Activated CD4-positive, alpha-beta memory T cell treated with anti-CD3 and anti-CD28 coated beads, Interleukin-2, amount 10 ng/mL, durations not matched to agents 7 days and 5 days (primary cell): ENCODE measurements around the gene SAPCD1. TPM values are rescaled to one million over a fixed set of nuclear protein-coding genes. Genes with fewer than 3 reads are reported as not detected.

Experiments
- CTCF ChIA-PET: fragments of 350-600 bp; sonication (Branson Sonifier 250); formaldehyde crosslinking; loops from one replicate; lab custom pipeline; 2021; ENCODE audit warnings: antibody characterized with exemption, inconsistent platforms; lab: Charles Lee
- POLR2A ChIA-PET: fragments of 350-600 bp; sonication (Branson Sonifier 250); formaldehyde crosslinking; loops from one replicate; lab custom pipeline; 2021; ENCODE audit warnings: antibody characterized with exemption; lab: Charles Lee
- DNase-seq: peaks from one replicate; pipeline ENCODE4 v3.0.0-alpha.2; 2020
- H3K27ac Mint-ChIP-seq: one replicate; pipeline ENCODE4 v1.8.0; 2021; ENCODE audit warnings: mild to moderate bottlenecking, mixed read lengths
- H3K27me3 Mint-ChIP-seq: one replicate; pipeline ENCODE4 v1.8.0; 2021; ENCODE audit warnings: mixed read lengths
- H3K36me3 Mint-ChIP-seq: one replicate; pipeline ENCODE4 v1.8.0; 2021; ENCODE audit warnings: low read depth, mixed read lengths
- H3K4me1 Mint-ChIP-seq: one replicate; pipeline ENCODE4 v1.8.0; 2021; ENCODE audit warnings: mixed read lengths
- H3K4me3 Mint-ChIP-seq: one replicate; pipeline ENCODE4 v1.8.0; 2021; ENCODE audit warnings: mild to moderate bottlenecking, mixed read lengths
- H3K9me3 Mint-ChIP-seq: one replicate; pipeline ENCODE4 v1.8.0; 2021; ENCODE audit warnings: mixed read lengths
- total RNA-seq, 2 experiments: library from RNA; stranded (reverse); gene quantifications; one replicate each; pipeline ENCODE4 v1.2.3, GENCODE V29; 2021

The SAPCD1 gene
- total RNA-seq, 2 experiments from 2014 or later = 10.7 to 14.6 TPM

DNA sequence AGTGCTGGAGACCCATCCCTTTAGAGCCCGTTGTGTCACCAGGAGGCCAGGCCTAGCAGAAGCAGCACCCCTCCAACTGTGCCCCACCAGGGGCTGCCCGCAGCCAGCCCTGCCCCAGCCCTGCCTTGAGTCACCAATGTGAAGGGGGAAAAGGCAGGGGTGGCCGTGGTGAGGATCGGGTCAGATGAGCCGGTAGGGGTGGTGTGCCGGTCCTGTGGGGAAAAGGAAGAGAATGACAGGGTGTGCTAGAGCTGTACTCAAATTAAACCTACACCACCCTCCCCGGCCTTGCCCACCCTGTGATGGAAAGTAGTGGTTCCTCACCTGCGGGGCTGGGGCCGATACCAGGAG lies 3.1 kb downstream of the SAPCD1 start:
- peaks cover 38% of the 10 kb centered on the region for H3K36me3 Mint-ChIP-seq
- no peak overlapping the region for H3K4me3 Mint-ChIP-seq
- H3K27me3 Mint-ChIP-seq = no peaks in the 10 kb centered on the region
- H3K4me1 Mint-ChIP-seq = peaks cover 24% of the 10 kb centered on the region
- no peak overlapping the region for H3K27ac Mint-ChIP-seq
- no peak for DNase-seq
- no peaks in the 10 kb centered on the region for H3K9me3 Mint-ChIP-seq
- ChIA-PET CTCF (interaction anchor here (1.0 to 1.3 kb wide), 2 partner anchors 24 to 27 kb away, joined by 3 read pairs; no protein-coding TSS in a partner anchor), POLR2A (interaction anchor here (1.0 kb wide), 2 partner anchors 8 to 30 kb away, joined by 3 to 4 read pairs; partner anchors contain the start of gene VARS1)

DNA sequence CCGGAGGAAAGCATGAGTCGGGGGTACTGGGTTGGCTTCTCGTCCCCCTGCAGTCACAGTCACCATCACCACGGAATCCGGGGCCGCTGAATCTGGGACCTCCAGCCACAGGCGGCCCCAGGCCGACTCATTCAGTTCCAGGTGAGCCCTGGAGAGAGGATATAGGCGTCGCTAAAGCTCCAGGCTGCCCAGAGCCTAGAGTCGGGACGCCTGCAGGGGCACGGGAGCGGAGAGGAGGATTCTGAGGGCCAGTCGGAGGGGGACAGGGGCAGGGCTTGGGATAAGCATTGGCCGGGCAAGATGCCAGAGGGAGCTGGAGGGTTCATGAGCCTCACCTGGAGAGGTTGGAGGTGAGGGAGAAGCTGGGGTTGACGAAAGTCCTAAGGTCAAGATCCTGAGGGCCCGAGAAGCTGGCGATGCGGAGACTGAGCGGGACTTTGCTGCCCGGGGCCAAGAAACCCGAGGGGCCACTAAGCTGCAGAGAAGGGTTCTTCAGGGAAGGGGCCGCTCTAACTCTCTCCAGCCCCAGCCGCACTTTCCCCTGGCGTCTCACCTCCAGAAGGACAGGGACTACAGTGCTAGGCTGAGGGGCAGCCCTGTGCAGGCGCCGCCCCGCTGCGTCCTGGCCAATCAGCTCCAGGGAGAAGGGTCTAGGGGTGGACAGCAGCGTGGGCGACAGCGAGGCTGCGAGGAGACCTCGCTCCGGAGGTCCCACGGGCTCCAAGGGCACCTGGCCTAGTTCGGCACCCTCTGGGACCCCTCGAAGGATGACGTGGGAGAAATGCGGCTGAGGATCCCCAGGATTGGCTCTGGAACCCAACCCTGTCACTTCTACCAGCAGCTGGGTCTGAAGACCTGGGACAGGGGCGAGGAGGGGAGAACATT lies 3.7 kb downstream of the SAPCD1 start:
- CTCF ChIA-PET = interaction anchor here (1.0 to 1.3 kb wide), 2 partner anchors 25 to 28 kb away, joined by 3 read pairs; no protein-coding TSS in a partner anchor
- peaks cover 32% of the 10 kb centered on the region for H3K36me3 Mint-ChIP-seq
- H3K27ac Mint-ChIP-seq = no peak overlapping the region
- no peaks in the 10 kb centered on the region for H3K9me3 Mint-ChIP-seq
- no peak for DNase-seq
- no peaks in the 10 kb centered on the region for H3K27me3 Mint-ChIP-seq
- POLR2A ChIA-PET = interaction anchor here (0.8 to 1.1 kb wide), 4 partner anchors 9 to 63 kb away, joined by 3 to 4 read pairs (median 3); partner anchors contain the start of genes ABHD16A, CLIC1 and VARS1
- peaks cover 29% of the 10 kb centered on the region for H3K4me1 Mint-ChIP-seq
- H3K4me3 Mint-ChIP-seq = no peak overlapping the region

- peaks cover 30% of the 10 kb centered on the region for H3K36me3 Mint-ChIP-seq
- DNase-seq = no peak
- peaks cover 36% of the 10 kb centered on the region for H3K4me1 Mint-ChIP-seq
- no peak overlapping the region for H3K27ac Mint-ChIP-seq
- CTCF ChIA-PET = interaction anchor here (0.7 to 0.9 kb wide), 2 partner anchors 27 to 28 kb away, joined by 3 read pairs; partner anchors contain the start of gene MSH5
- no peaks in the 10 kb centered on the region for H3K27me3 Mint-ChIP-seq
- H3K9me3 Mint-ChIP-seq = no peaks in the 10 kb centered on the region
- H3K4me3 Mint-ChIP-seq = no peak overlapping the region
- POLR2A ChIA-PET = interaction anchor here (0.5 to 1.1 kb wide), 2 partner anchors 26 to 30 kb away, joined by 3 read pairs; partner anchors contain the start of gene CLIC1
These were observed 4.7 kb downstream of the SAPCD1 start for GRCh38 chr6:31767096-31767645.

GRCh38 chr6:31768363-31769257 lies 6.2 kb downstream of the SAPCD1 start:
- no peak for DNase-seq
- Mint-ChIP-seq H3K27ac (no peak overlapping the region), H3K4me3 (no peak overlapping the region), H3K9me3 (no peaks in the 10 kb centered on the region), H3K36me3 (peaks cover 25% of the 10 kb centered on the region), H3K4me1 (peaks cover 43% of the 10 kb centered on the region), H3K27me3 (no peaks in the 10 kb centered on the region)
- ChIA-PET POLR2A (interaction anchor here (0.7 to 8.2 kb wide), 3 partner anchors 28 to 39 kb away, joined by 3 to 103 read pairs (median 7); partner anchors contain the start of genes CLIC1, DDAH2 and MSH5), CTCF (interaction anchor here (0.9 to 5.5 kb wide), 16 partner anchors 9 to 117 kb away, joined by 3 to 88 read pairs (median 10); partner anchors contain the start of genes CLIC1, DDAH2, LSM2 and MSH5)

DNA sequence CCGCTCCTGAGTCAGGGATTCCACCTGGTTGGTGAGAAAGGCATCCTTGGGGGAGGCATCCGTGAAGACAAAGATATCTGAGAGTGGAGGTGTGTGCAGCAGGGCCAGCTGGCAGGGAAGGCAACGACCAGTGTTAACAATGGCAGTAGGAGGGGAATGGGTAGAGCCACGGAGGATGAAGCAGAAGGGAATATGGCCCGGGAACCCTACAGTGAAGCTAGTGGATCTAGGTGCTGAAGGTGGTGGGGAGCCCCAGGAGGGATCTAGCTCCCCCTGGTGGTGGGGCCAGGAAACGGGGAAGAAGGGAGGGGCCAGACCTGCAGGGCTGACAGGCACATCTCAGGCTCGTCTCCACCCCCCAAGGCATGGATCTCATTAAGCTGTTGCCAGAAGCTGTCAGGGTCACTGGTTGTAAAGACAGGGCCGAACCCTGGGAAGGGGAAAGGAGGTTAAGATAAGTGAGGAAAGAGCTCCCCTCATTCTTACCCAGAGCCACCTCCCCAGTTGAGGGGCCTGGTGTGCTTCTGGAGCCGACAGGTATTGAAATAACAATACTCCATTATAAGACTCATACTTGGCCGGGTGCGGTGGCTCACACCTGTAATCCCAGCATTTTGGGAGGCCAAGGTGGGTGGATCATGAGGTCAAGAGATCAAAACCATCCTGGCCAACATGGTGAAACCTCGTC lies 7.4 kb downstream of the SAPCD1 start:
- H3K36me3 Mint-ChIP-seq = peaks cover 23% of the 10 kb centered on the region
- no peak overlapping the region for H3K4me3 Mint-ChIP-seq
- H3K27me3 Mint-ChIP-seq = no peaks in the 10 kb centered on the region
- peak; percentile 86 for DNase-seq
- H3K9me3 Mint-ChIP-seq = no peaks in the 10 kb centered on the region
- H3K27ac Mint-ChIP-seq = peak overlapping the region; percentile 57
- CTCF ChIA-PET = interaction anchor here (0.6 to 5.5 kb wide), 45 partner anchors 8 to 170 kb away, joined by 3 to 88 read pairs (median 5); partner anchors contain the start of genes ABHD16A, CLIC1, DDAH2 and GPANK1
- POLR2A ChIA-PET = interaction anchor here (0.8 to 8.2 kb wide), 11 partner anchors 9 to 202 kb away, joined by 3 to 103 read pairs (median 4); partner anchors contain the start of genes ABHD16A, CLIC1, CSNK2B and DXO
- peaks cover 37% of the 10 kb centered on the region for H3K4me1 Mint-ChIP-seq

DNA sequence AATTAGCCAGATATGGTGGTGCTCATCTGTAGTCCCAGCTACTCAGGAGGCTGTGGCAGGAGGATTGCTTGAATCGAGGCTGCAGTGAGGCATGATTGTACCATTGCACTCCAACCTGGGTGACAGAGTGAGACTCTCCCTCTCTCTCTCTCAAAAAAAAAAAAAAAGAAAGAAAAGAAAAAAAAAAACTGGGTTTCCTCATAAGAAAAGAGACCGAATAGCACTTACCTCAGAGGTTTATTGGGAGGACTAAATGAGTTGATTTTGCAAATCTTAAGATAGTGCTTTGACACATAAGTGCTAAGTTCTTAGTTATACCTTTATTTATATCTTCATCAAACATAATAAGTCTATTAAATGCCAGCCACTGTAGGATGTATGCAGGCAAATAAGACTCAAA lies 8.4 kb downstream of the SAPCD1 start:
- ChIA-PET CTCF (interaction anchor here (0.7 to 5.5 kb wide), 19 partner anchors 12 to 169 kb away, joined by 3 to 88 read pairs (median 7); partner anchors contain the start of genes ABHD16A, DDAH2, GPANK1 and HSPA1A), POLR2A (interaction anchor here (0.8 to 8.2 kb wide), 6 partner anchors 16 to 201 kb away, joined by 3 to 103 read pairs (median 4); partner anchors contain the start of genes CLIC1, CSNK2B, DXO and HSPA1B)
- no peak for DNase-seq
- H3K4me3 Mint-ChIP-seq = no peak overlapping the region
- H3K36me3 Mint-ChIP-seq = peaks cover 24% of the 10 kb centered on the region
- peak overlapping the region; percentile 72 for H3K27ac Mint-ChIP-seq
- H3K4me1 Mint-ChIP-seq = peaks cover 47% of the 10 kb centered on the region
- H3K27me3 Mint-ChIP-seq = no peaks in the 10 kb centered on the region
- H3K9me3 Mint-ChIP-seq = no peaks in the 10 kb centered on the region

DNA sequence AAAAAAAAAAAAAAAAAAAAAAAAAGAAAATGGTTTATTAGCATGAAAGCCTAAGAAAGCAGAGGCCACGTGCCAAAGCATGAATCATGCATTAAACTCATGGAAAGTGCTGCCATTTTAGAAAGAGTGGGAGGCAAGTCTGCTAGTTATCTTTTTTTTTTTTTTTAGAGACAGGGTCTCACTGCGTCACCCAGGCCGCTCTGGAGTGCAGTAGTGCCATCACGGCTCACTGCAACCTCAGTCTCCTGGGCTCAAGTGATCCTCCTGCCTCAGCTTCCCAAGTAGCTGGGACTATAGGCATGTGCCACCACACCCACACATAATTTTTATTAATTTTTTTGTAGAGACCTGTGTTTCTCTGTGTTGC lies 9.5 kb downstream of the SAPCD1 start:
- Mint-ChIP-seq H3K9me3 (no peaks in the 10 kb centered on the region), H3K27me3 (no peaks in the 10 kb centered on the region), H3K27ac (peak overlapping the region; percentile 74), H3K4me3 (peak overlapping the region; percentile 49), H3K4me1 (peaks cover 59% of the 10 kb centered on the region), H3K36me3 (peaks cover 22% of the 10 kb centered on the region)
- DNase-seq = no peak
- ChIA-PET POLR2A (interaction anchor here (0.7 to 8.2 kb wide), 4 partner anchors 34 to 55 kb away, joined by 3 to 103 read pairs (median 4); partner anchors contain the start of genes CLIC1, DDAH2, HSPA1B and MSH5), CTCF (interaction anchor here (0.6 to 5.5 kb wide), 6 partner anchors 13 to 1176 kb away, joined by 3 to 88 read pairs (median 4); partner anchors contain the start of genes DDAH2 and MSH5)

- Mint-ChIP-seq H3K4me1 (peaks cover 56% of the 10 kb centered on the region), H3K36me3 (peaks cover 19% of the 10 kb centered on the region), H3K9me3 (no peaks in the 10 kb centered on the region), H3K27ac (peak overlapping the region; percentile 63), H3K27me3 (no peaks in the 10 kb centered on the region), H3K4me3 (no peak overlapping the region)
- DNase-seq = no peak
- ChIA-PET CTCF (interaction anchor here (0.5 to 1.2 kb wide), 4 partner anchors 11 to 1483 kb away, joined by 3 to 4 read pairs (median 3); partner anchors contain the start of genes LSM2 and VARS1), POLR2A (interaction anchor here (0.9 to 8.2 kb wide), 7 partner anchors 10 to 122 kb away, joined by 3 to 103 read pairs (median 5); partner anchors contain the start of genes CLIC1, EHMT2, LSM2 and MSH5)
These were observed 12.7 kb downstream of the SAPCD1 start for GRCh38 chr6:31775184-31775583.

DNA sequence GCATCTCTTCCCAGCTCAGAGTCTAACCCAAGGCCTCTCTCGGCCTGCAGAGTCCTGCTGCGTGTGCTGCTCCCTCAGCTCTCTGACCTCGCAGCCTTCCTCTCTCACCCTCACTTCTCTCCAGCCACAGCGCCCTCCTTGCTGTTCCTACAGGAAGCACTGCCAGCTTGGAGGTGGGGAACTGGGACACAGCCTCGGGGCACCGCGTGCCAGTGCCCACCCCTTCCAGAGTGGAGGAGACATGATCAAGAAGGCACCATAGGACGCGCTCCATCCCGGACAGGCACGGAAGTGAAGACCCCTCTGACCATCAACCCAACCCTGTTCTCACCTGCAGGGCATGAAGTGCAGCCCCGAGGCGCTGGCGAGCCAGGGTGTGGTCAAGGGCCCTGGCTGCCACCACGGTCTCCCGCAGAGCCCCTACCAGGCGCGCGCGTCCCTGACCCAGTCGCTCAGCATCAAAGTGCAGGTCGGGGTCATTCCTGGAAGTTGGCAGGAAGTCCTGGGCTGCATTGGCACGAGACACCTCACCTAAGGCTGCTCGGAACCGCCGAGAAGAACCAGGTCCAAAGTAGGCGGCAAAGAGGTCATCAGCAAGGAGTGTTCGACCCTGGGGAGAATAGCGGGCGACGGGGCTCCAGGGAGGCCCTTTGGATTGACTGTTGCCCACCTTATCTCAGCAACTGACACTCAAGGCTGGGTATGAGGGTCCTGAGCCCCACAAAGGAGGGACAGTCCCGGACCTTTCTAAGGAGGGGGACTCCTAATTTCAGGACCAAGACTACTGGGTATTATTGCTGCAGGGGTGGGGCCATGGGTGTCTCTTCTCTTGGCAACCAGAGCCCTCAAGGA lies 13.4 kb downstream of the SAPCD1 start:
- DNase-seq = no peak
- Mint-ChIP-seq H3K36me3 (peaks cover 23% of the 10 kb centered on the region), H3K27me3 (no peaks in the 10 kb centered on the region), H3K4me1 (peaks cover 53% of the 10 kb centered on the region), H3K4me3 (peak overlapping the region; percentile 63), H3K9me3 (no peaks in the 10 kb centered on the region), H3K27ac (peak overlapping the region; percentile 84)
- CTCF ChIA-PET = interaction anchor here (0.7 to 1.2 kb wide), 3 partner anchors 11 to 31 kb away, joined by 3 to 4 read pairs (median 3); partner anchors contain the start of genes LSM2 and VARS1
- POLR2A ChIA-PET = interaction anchor here (1.2 to 8.2 kb wide), 6 partner anchors 9 to 38 kb away, joined by 4 to 103 read pairs (median 8); partner anchors contain the start of genes CLIC1, LSM2, MSH5 and VARS1

- DNase-seq = no peak
- H3K9me3 Mint-ChIP-seq = no peaks in the 10 kb centered on the region
- no peaks in the 10 kb centered on the region for H3K27me3 Mint-ChIP-seq
- H3K4me3 Mint-ChIP-seq = peak overlapping the region; percentile 63
- H3K36me3 Mint-ChIP-seq = peaks cover 22% of the 10 kb centered on the region
- H3K27ac Mint-ChIP-seq = peak overlapping the region; percentile 84
- ChIA-PET POLR2A (interaction anchor here (1.2 to 3.2 kb wide), 10 partner anchors 13 to 125 kb away, joined by 3 to 14 read pairs (median 10); partner anchors contain the start of genes BAG6, GPANK1, HSPA1B and MSH5), CTCF (no interaction called here)
- H3K4me1 Mint-ChIP-seq = peaks cover 47% of the 10 kb centered on the region
These were observed 14.1 kb downstream of the SAPCD1 start for GRCh38 chr6:31776485-31776988.
